Measurements from ENCODE around the gene TBC1D2B.

TBC1D2B gene

DNA sequence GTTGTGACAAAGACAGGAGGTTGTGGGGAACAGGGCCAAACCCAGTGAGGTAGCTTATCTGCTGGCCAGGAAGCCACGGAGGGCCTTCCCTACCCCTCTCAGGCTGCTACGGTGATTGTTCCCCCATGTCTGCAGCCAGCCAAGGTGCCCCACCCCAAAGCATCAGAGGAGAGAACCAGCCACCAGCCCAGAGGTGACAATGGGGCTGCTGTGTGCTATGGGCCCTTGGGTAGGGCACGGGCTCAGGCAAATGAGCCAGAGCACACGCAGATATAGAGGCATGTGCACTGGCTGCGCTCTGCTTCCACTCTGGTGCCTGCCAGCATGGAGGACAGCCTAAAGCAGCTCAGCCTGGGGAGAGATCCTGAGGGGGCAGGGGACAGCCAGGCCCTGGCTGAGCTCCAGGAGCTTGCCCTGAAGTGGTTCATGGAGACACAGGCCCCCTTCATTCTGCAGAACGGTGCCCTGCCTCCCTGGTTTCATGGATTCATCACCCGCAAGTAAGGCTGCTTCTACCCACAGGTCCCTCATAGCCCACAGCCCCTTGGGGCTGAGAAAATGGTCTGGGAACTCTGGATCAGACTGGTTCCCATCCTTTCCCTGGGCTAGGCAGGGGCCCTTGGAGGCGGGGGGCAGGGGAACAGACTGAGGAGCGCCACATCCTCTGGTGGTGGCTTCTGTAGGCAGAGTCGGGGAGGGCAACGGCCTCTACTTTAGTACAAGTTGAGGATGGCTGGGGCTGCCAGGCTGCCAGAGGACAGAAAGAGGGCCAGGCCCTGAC, 14.9 kb upstream of the TBC1D2B start, which contains the start of gene SH2D7:
Gene SH2D7, plus strand, starts transcription at position 301 of the 781 bp plus-strand sequence. Its CDS starts 24 bp downstream, at position 325.
- no peak within 1 kb of the TSS for H3K27ac ChIP-seq (ENCODE audit: low read length)
- no peak within 1 kb of the TSS for H2AFZ ChIP-seq (ENCODE audit: low read length)
- TF ChIP-seq, protein P1, sequence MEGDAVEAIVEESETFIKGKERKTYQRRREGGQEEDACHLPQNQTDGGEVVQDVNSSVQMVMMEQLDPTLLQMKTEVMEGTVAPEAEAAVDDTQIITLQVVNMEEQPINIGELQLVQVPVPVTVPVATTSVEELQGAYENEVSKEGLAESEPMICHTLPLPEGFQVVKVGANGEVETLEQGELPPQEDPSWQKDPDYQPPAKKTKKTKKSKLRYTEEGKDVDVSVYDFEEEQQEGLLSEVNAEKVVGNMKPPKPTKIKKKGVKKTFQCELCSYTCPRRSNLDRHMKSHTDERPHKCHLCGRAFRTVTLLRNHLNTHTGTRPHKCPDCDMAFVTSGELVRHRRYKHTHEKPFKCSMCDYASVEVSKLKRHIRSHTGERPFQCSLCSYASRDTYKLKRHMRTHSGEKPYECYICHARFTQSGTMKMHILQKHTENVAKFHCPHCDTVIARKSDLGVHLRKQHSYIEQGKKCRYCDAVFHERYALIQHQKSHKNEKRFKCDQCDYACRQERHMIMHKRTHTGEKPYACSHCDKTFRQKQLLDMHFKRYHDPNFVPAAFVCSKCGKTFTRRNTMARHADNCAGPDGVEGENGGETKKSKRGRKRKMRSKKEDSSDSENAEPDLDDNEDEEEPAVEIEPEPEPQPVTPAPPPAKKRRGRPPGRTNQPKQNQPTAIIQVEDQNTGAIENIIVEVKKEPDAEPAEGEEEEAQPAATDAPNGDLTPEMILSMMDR (IDR thresholded peaks at IDR 0.05; ENCODE audit: low read length) = no peak
- TF ChIP-seq EZH2phosphoT487 (IDR thresholded peaks at IDR 0.05; ENCODE audit: low read length) = no peak
- no peak within 1 kb of the TSS for H3K9ac ChIP-seq (ENCODE audit: low read length)
- H3K4me1 ChIP-seq (ENCODE audit: low read length) = peaks cover 11% of the 10 kb centered on the region
- DNase-seq = no peak
- H3K4me3 ChIP-seq (ENCODE audit: low read length) = no peak within 1 kb of the TSS
- H3K79me2 ChIP-seq (ENCODE audit: low read length) = no peaks in the 10 kb centered on the region
- H3K36me3 ChIP-seq (replicated peaks; ENCODE audit: insufficient read depth, low read length) = no peaks in the 10 kb centered on the region
- H3K9me3 ChIP-seq (replicated peaks; ENCODE audit: insufficient read depth, low read length) = no peaks in the 10 kb centered on the region
- H4K20me1 ChIP-seq (ENCODE audit: insufficient read depth, low read length) = no peaks in the 10 kb centered on the region
- no peaks in the 10 kb centered on the region for H3K9me2 ChIP-seq (replicated peaks; ENCODE audit: insufficient read depth, low read length)
- no peaks in the 10 kb centered on the region for H3F3A ChIP-seq (ENCODE audit: insufficient read depth, low read length)
- no peak within 1 kb of the TSS for H3K4me2 ChIP-seq (ENCODE audit: low read depth, low read length)
- no peaks in the 10 kb centered on the region for H3K27me3 ChIP-seq (replicated peaks; ENCODE audit: insufficient read depth, low read length)

DNA sequence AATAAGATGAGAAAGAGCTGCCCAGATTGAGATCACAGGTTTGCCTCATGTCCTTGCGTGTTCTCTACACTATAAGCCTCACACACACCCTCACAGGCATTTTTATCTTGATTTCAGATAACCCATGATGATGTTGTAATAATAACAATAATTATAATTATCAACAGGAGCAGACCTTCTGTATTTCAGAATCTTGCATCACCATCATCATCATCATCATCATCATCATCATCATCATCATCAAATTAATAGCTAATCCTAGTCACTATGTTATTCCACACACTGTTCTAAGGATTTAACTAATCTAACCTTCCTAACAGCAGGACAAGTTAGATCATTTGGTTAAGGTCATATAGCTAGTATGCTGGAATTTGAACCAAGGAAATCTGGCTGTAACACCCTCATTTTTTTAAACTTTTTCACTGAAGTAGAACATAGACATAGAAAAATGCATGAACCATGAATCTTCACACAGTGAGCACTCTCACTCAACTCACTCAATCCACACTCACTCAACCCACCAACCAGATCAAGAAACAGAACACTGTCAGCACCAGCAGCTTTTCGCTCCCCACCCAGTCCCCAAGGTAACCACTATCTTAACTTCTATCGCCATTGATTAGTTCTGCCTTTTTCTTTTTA, 13.0 kb upstream of the TBC1D2B start:
- no peaks in the 10 kb centered on the region for H3K9me3 ChIP-seq (replicated peaks; ENCODE audit: insufficient read depth, low read length)
- H3K27me3 ChIP-seq (replicated peaks; ENCODE audit: insufficient read depth, low read length) = no peaks in the 10 kb centered on the region
- H2AFZ ChIP-seq (ENCODE audit: low read length) = no peak overlapping the region
- TF ChIP-seq, protein P1 (IDR thresholded peaks at IDR 0.05; ENCODE audit: low read length) = no peak
- TF ChIP-seq EZH2 (optimal IDR thresholded peaks at IDR 0.05; ENCODE audit: low read depth, low read length) (no peak), EZH2phosphoT487 (IDR thresholded peaks at IDR 0.05; ENCODE audit: low read length) (no peak)
- H3K9me2 ChIP-seq (replicated peaks; ENCODE audit: insufficient read depth, low read length) = no peaks in the 10 kb centered on the region
- peaks cover 11% of the 10 kb centered on the region for H3K4me1 ChIP-seq (ENCODE audit: low read length)
- no peaks in the 10 kb centered on the region for H3K36me3 ChIP-seq (replicated peaks; ENCODE audit: insufficient read depth, low read length)
- no peak overlapping the region for H3K4me3 ChIP-seq (ENCODE audit: low read length)
- no peak for DNase-seq
- no peak overlapping the region for H3K9ac ChIP-seq (ENCODE audit: low read length)
- H3K4me2 ChIP-seq (ENCODE audit: low read depth, low read length) = no peak overlapping the region
- H3K79me2 ChIP-seq (ENCODE audit: low read length) = no peaks in the 10 kb centered on the region
- H4K20me1 ChIP-seq (ENCODE audit: insufficient read depth, low read length) = no peaks in the 10 kb centered on the region
- no peaks in the 10 kb centered on the region for H3F3A ChIP-seq (ENCODE audit: insufficient read depth, low read length)
- no peak overlapping the region for H3K27ac ChIP-seq (ENCODE audit: low read length)

DNA sequence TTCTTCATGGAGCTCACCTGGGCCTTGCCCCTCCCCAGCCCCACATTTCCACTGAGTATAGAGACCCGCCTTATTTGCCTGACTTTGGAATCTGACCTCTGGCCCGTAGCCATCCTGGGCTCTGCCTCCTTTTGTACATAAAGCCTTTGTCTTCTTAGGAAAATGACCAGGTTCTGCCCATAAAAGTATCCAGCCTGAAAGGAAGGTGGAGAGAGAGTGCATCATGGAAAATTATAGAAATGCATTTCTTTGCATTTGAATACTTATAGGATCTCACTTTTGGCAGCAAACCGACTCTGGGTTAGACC, 11.2 kb upstream of the TBC1D2B start:
- H3K27me3 ChIP-seq (replicated peaks; ENCODE audit: insufficient read depth, low read length) = no peaks in the 10 kb centered on the region
- H4K20me1 ChIP-seq (ENCODE audit: insufficient read depth, low read length) = no peaks in the 10 kb centered on the region
- no peak overlapping the region for H3K4me3 ChIP-seq (ENCODE audit: low read length)
- peaks cover 22% of the 10 kb centered on the region for H3K4me1 ChIP-seq (ENCODE audit: low read length)
- no peaks in the 10 kb centered on the region for H3K9me3 ChIP-seq (replicated peaks; ENCODE audit: insufficient read depth, low read length)
- no peak overlapping the region for H3K4me2 ChIP-seq (ENCODE audit: low read depth, low read length)
- no peak overlapping the region for H3K9ac ChIP-seq (ENCODE audit: low read length)
- no peaks in the 10 kb centered on the region for H3K9me2 ChIP-seq (replicated peaks; ENCODE audit: insufficient read depth, low read length)
- no peaks in the 10 kb centered on the region for H3F3A ChIP-seq (ENCODE audit: insufficient read depth, low read length)
- H3K79me2 ChIP-seq (ENCODE audit: low read length) = no peaks in the 10 kb centered on the region
- DNase-seq = no peak
- no peak overlapping the region for H3K27ac ChIP-seq (ENCODE audit: low read length)
- no peaks in the 10 kb centered on the region for H3K36me3 ChIP-seq (replicated peaks; ENCODE audit: insufficient read depth, low read length)
- no peak overlapping the region for H2AFZ ChIP-seq (ENCODE audit: low read length)
- TF ChIP-seq EZH2 (optimal IDR thresholded peaks at IDR 0.05; ENCODE audit: low read depth, low read length) (no peak), EZH2phosphoT487 (IDR thresholded peaks at IDR 0.05; ENCODE audit: low read length) (no peak)
- TF ChIP-seq, protein P1 (IDR thresholded peaks at IDR 0.05; ENCODE audit: low read length) = no peak
